Panc1 (cell line): ENCODE data around the gene LPAR3. TPM values are rescaled to one million over a fixed set of nuclear protein-coding genes. Genes with fewer than 3 reads are reported as not detected.
"Not testable (repeated sequence)": the region's sequence is repeated elsewhere in the genome, so short reads cannot be mapped to it uniquely, and the experiment has no call there.

Source experiments
- ATAC-seq: fragments of 200-7000 bp; cut with Tn5 transposase; 2 replicates; pipeline ENCODE4 v1.9.1; 2020; ENCODE audit warnings: mild to moderate bottlenecking, moderate library complexity
- BruUV-seq: library from RNA; stranded (reverse); fragments of 400-500 nt; replicated peaks from 2 replicates; lab custom pipeline; 2021; lab: Mats Ljungman, UMichigan
- CTCF ChIA-PET: fragments of 300-600 bp; sonication (Branson Sonifier 250); formaldehyde crosslinking; loops from one replicate; lab custom pipeline; 2022; ENCODE audit warnings: antibody characterized with exemption; lab: Charles Lee
- POLR2A ChIA-PET: fragments of 300-600 bp; sonication (Branson Sonifier 250); formaldehyde crosslinking; loops from one replicate; lab custom pipeline; 2022; ENCODE audit warnings: antibody characterized with exemption; lab: Charles Lee
- DNase-seq: peaks from one replicate; pipeline ENCODE4 v3.0.0-alpha.2; 2010; ENCODE audit warnings: low read depth, low spot score
- H3K27ac ChIP-seq: 2 replicates; pipeline ENCODE4 v1.5.1; 2011; ENCODE audit warnings: mild to moderate bottlenecking, low read length, inconsistent platforms
- H3K27me3 ChIP-seq: fragments of 200-500 bp; sonication (Bioruptor generic); 2 replicates; pipeline ENCODE4 v1.6.0; 2014; ENCODE audit warnings: low read length, inconsistent platforms; ENCODE audit not compliant: control insufficient read depth, insufficient read depth
- H3K36me3 ChIP-seq: fragments of 200-500 bp; sonication (Bioruptor generic); 2 replicates; pipeline ENCODE4 v1.5.1; 2014; ENCODE audit warnings: inconsistent platforms, mild to moderate bottlenecking, low read length, moderate library complexity; ENCODE audit not compliant: control insufficient read depth, insufficient read depth
- H3K4me1 ChIP-seq: 2 replicates; pipeline ENCODE4 v1.5.1; 2011; ENCODE audit warnings: inconsistent platforms, mild to moderate bottlenecking, low read length, moderate library complexity; ENCODE audit not compliant: control insufficient read depth, insufficient read depth
- H3K4me3 ChIP-seq, 2 experiments: 2 replicates each; pipeline ENCODE4 v1.5.1; 2011 to 2012; ENCODE audit warnings: low read depth in 2 of 2, low read length in 2 of 2, mild to moderate bottlenecking in 2 of 2, inconsistent platforms in 1 of 2, moderate library complexity in 1 of 2
- H3K9me3 ChIP-seq: fragments of 200-500 bp; sonication (Bioruptor generic); 2 replicates; pipeline ENCODE4 v1.5.1; 2014; ENCODE audit warnings: low read depth, mild to moderate bottlenecking, inconsistent platforms, low read length, moderate library complexity; ENCODE audit not compliant: control insufficient read depth, insufficient read depth
- POLR2AphosphoS5 ChIP-seq: IDR thresholded peaks from 2 replicates; pipeline ENCODE4 v1.6.1; 2012; ENCODE audit warnings: mild to moderate bottlenecking, low read depth, low read length, moderate library complexity
- SIN3A ChIP-seq: IDR thresholded peaks from 2 replicates; pipeline ENCODE4 v1.6.1; 2012; ENCODE audit warnings: low read depth, mild to moderate bottlenecking, low read length, moderate library complexity, borderline replicate concordance; ENCODE audit not compliant: insufficient read depth
- TCF7L2 ChIP-seq: IDR thresholded peaks from 2 replicates; pipeline ENCODE4 v1.6.1; 2011; ENCODE audit warnings: mild to moderate bottlenecking, low read depth, low read length, inconsistent platforms
- in situ Hi-C: cut with HindIII; loops from 2 replicates; pipeline ENCODE4 v1.10.0; 2016; ENCODE audit warnings: low sequenced_read_pairs, low pct_unique_long_range_greater_than_20kb
- intact Hi-C: fragments of 100-400 bp; cut with micrococcal nuclease; formaldehyde crosslinking; loops from one replicate; pipeline ENCODE4 v1.10.0; 2022; ENCODE audit not compliant: unreplicated experiment
- total RNA-seq: library from RNA; stranded (reverse); gene quantifications from one replicate; pipeline ENCODE4 v1.2.1, GENCODE V29; 2021; ENCODE audit not compliant: unreplicated experiment
- TF ChIP-seq, protein P1 (sequence below), 2 experiments: IDR thresholded peaks; 2 replicates each; pipeline ENCODE4 v1.6.1; 2011 to 2012; ENCODE audit warnings: low read depth in 2 of 2, control low read depth in 1 of 2, low read length in 1 of 2, mild to moderate bottlenecking in 1 of 2, moderate library complexity in 1 of 2; ENCODE audit not compliant: insufficient read depth in 1 of 2
- TF ChIP-seq, protein P2 (sequence below): fragments of 450-650 bp; IDR thresholded peaks from 2 replicates; pipeline ENCODE4 v1.5.1; 2017; ENCODE audit warnings: mild to moderate bottlenecking

The LPAR3 gene
- total RNA-seq, 1 experiment from 2014 or later, result 6.3 TPM

DNA sequence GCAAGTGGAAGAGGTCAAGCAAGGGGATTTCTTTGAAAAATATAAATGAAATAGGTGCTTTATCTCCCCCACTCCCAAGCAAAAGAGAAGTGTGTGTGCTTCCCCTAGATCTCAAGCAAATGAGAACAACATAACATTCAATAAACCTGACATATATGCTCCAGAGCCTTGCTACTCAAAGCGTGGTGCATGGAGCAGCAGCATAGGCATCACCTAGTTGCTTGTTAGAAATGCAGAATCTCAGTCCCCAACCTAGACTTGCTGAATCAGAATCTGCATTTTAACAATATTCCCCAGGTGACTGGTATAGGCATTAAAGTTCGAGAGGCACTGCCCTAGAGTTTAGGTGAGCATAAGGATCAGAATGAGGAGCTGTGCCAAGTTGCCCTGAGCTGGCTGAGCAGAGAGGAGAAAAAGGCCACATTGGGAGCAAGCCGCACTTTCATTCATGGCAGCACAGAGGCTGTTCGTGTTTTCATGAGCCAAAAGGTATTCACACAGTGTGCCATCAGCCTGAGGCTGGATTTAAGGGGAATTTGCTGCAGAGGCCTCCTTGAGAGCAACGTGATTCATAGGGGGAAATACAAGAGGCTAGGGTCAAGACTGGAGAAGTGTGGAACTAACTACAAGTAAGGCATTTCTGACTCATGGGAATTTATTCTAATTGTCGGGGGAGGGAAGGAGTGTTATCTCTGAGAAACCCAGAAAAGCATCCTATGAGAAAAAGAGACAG is 14.3 kb upstream of the LPAR3 start:
- POLR2A ChIA-PET, result no interaction called here
- H3K27ac ChIP-seq, result no peak overlapping the region
- in situ Hi-C loops, result no loop called here
- CTCF ChIA-PET, result no interaction called here
- H3K27me3 ChIP-seq, result peaks cover 19% of the 10 kb centered on the region
- no peaks in the 10 kb centered on the region for H3K36me3 ChIP-seq
- 0 out of 2 replicates have a peak, but pooled peaks cover 3% of the 10 kb centered on the region for H3K4me1 ChIP-seq
- TF ChIP-seq POLR2AphosphoS5, result no peak
- no peak for TF ChIP-seq SIN3A
- DNase-seq, result no peak
- ATAC-seq, result peak; percentile 77
- intact Hi-C loops, result no loop called here
- no TSS peak for BruUV-seq
- H3K9me3 ChIP-seq, result no peaks in the 10 kb centered on the region
- H3K4me3 ChIP-seq, result no peak overlapping the region

DNA sequence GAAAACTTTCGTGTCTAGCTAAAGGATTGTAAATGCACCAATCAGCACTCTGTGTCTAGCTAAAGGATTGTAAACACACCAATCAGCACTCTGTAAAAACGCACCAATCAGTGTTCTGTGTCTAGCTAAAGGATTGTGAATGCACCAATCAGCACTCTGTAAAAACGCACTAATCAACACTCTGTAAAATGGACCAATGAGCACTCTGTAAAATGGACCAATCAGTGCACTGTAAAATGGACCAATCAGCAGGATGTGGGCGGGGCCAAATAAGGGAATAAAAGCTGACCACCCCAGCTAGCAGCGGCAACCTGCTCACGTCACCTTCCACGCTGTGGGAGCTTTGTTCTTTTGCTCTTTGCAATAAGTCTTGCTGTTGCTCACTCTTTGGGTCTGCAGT is 9.7 kb upstream of the LPAR3 start:
- DNase-seq, H3K4me3 ChIP-seq, ATAC-seq, in situ Hi-C loops, intact Hi-C loops, H3K27me3 ChIP-seq, H3K9me3 ChIP-seq, H3K4me1 ChIP-seq, BruUV-seq, H3K36me3 ChIP-seq, H3K27ac ChIP-seq: not testable (repeated sequence)
- CTCF ChIA-PET, result interaction anchor here (0.6 kb wide), 1 partner anchor 468 kb away, joined by 12 read pairs; no protein-coding TSS in a partner anchor
- POLR2A ChIA-PET, result interaction anchor here (0.6 to 0.9 kb wide), 2 partner anchors 10 to 64 kb away, joined by 3 read pairs; partner anchors contain the start of gene LPAR3

DNA sequence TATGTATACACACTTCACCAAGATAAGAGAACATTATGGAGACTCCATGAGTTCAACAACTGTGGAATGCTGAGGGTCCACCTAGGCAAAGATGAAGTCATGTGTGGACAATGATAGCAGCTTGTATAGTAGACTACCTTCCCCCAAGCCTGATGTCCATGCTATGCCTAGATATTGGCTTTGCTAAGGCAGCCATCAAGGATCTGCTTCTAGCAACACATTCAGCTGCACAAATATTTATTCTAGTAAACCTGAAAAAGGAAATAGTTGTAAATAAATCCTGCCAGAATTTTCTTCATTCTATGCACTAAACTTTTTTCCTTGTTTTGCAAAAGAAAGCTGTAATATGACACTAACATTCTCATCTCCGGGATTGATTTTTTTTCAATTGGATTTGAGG is 7.0 kb upstream of the LPAR3 start:
- H3K27me3 ChIP-seq, result peaks cover 4% of the 10 kb centered on the region; the same call in 1 of the 2 replicates
- ChIA-PET CTCF (no interaction called here), POLR2A (no interaction called here)
- no peak overlapping the region for H3K4me3 ChIP-seq
- DNase-seq (no peak), ATAC-seq (no peak)
- in situ Hi-C loops (no loop called here), intact Hi-C loops (no loop called here)
- H3K4me1 ChIP-seq, result no peaks in the 10 kb centered on the region
- TF ChIP-seq POLR2AphosphoS5 (no peak), TCF7L2 (no peak), SIN3A (no peak)
- TF ChIP-seq, protein P1, sequence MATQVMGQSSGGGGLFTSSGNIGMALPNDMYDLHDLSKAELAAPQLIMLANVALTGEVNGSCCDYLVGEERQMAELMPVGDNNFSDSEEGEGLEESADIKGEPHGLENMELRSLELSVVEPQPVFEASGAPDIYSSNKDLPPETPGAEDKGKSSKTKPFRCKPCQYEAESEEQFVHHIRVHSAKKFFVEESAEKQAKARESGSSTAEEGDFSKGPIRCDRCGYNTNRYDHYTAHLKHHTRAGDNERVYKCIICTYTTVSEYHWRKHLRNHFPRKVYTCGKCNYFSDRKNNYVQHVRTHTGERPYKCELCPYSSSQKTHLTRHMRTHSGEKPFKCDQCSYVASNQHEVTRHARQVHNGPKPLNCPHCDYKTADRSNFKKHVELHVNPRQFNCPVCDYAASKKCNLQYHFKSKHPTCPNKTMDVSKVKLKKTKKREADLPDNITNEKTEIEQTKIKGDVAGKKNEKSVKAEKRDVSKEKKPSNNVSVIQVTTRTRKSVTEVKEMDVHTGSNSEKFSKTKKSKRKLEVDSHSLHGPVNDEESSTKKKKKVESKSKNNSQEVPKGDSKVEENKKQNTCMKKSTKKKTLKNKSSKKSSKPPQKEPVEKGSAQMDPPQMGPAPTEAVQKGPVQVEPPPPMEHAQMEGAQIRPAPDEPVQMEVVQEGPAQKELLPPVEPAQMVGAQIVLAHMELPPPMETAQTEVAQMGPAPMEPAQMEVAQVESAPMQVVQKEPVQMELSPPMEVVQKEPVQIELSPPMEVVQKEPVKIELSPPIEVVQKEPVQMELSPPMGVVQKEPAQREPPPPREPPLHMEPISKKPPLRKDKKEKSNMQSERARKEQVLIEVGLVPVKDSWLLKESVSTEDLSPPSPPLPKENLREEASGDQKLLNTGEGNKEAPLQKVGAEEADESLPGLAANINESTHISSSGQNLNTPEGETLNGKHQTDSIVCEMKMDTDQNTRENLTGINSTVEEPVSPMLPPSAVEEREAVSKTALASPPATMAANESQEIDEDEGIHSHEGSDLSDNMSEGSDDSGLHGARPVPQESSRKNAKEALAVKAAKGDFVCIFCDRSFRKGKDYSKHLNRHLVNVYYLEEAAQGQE (IDR thresholded peaks at IDR 0.05; ENCODE audit: insufficient read depth in 1 of 2, low read depth in 2 of 2, low read length in 1 of 2), result no peak
- TF ChIP-seq, protein P2, sequence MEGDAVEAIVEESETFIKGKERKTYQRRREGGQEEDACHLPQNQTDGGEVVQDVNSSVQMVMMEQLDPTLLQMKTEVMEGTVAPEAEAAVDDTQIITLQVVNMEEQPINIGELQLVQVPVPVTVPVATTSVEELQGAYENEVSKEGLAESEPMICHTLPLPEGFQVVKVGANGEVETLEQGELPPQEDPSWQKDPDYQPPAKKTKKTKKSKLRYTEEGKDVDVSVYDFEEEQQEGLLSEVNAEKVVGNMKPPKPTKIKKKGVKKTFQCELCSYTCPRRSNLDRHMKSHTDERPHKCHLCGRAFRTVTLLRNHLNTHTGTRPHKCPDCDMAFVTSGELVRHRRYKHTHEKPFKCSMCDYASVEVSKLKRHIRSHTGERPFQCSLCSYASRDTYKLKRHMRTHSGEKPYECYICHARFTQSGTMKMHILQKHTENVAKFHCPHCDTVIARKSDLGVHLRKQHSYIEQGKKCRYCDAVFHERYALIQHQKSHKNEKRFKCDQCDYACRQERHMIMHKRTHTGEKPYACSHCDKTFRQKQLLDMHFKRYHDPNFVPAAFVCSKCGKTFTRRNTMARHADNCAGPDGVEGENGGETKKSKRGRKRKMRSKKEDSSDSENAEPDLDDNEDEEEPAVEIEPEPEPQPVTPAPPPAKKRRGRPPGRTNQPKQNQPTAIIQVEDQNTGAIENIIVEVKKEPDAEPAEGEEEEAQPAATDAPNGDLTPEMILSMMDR, result no peak
- BruUV-seq, result no TSS peak
- H3K36me3 ChIP-seq, result no peaks in the 10 kb centered on the region
- H3K27ac ChIP-seq, result no peak overlapping the region
- H3K9me3 ChIP-seq, result no peaks in the 10 kb centered on the region
